Superior temporal gyrus (tissue), 1 donor: ENCODE results near the gene NSMCE1.

Source experiments
- DNase-seq: peaks from one replicate; pipeline ENCODE4 v3.0.0-alpha.2; 2016; ENCODE audit errors: extremely low spot score

The NSMCE1 gene

GRCh38 chr16:27244363-27244755, 24.2 kb downstream of the NSMCE1 start:
- DNase-seq, result no peak

- no peak for DNase-seq
These were observed 24.7 kb downstream of the NSMCE1 start for GRCh38 chr16:27243725-27244362.

- DNase-seq, result peak; percentile 36
These were observed 25.5 kb downstream of the NSMCE1 start for GRCh38 chr16:27242868-27243590.

- DNase-seq, result no peak
These were observed 26.2 kb downstream of the NSMCE1 start for GRCh38 chr16:27242398-27242797.

GRCh38 chr16:27241658-27242057, 26.9 kb downstream of the NSMCE1 start:
- no peak for DNase-seq

- no peak for DNase-seq
These were observed 27.5 kb downstream of the NSMCE1 start for GRCh38 chr16:27240948-27241531.

- DNase-seq, result no peak
These were observed 28.5 kb downstream of the NSMCE1 start for GRCh38 chr16:27239906-27240655.

GRCh38 chr16:27239026-27239425, 29.5 kb downstream of the NSMCE1 start:
- no peak for DNase-seq

GRCh38 chr16:27238591-27238990, 30.0 kb downstream of the NSMCE1 start:
- DNase-seq, result no peak

- no peak for DNase-seq
These were observed 30.5 kb downstream of the NSMCE1 start for GRCh38 chr16:27238016-27238587.

- DNase-seq, result no peak
These were observed 31.2 kb downstream of the NSMCE1 start for GRCh38 chr16:27237219-27238015.

GRCh38 chr16:27236635-27237218, 31.8 kb downstream of the NSMCE1 start:
- no peak for DNase-seq

- no peak for DNase-seq
These were observed 32.7 kb downstream of the NSMCE1 start for GRCh38 chr16:27235938-27236245.

- DNase-seq, result peak; percentile 90
These were observed 33.3 kb downstream of the NSMCE1 start for GRCh38 chr16:27235055-27235937.

GRCh38 chr16:27234603-27235002, 34.0 kb downstream of the NSMCE1 start:
- DNase-seq, result no peak

- no peak for DNase-seq
These were observed 34.4 kb downstream of the NSMCE1 start for GRCh38 chr16:27234171-27234570.

- no peak for DNase-seq
These were observed 34.8 kb downstream of the NSMCE1 start for GRCh38 chr16:27233731-27234130.

- DNase-seq, result no peak
These were observed 35.5 kb downstream of the NSMCE1 start for GRCh38 chr16:27232901-27233625.
